ENCODE results near the gene AFAP1. TPM values are rescaled to one million over a fixed set of nuclear protein-coding genes. Genes with fewer than 3 reads are reported as not detected.

The AFAP1 gene
- total RNA-seq, 2 experiments from 2014 or later = not detected

GRCh38 chr4:7857993-7858392, 81.7 kb downstream of the AFAP1 start:
- H3K27ac ChIP-seq (ENCODE audit: low read depth, low read length, poor library complexity, severe bottlenecking) = no peak overlapping the region
- TF ChIP-seq EZH2phosphoT487 (IDR thresholded peaks at IDR 0.05; ENCODE audit: borderline replicate concordance, low read depth, low read length) = no peak
- TF ChIP-seq CTCF (conservative IDR thresholded peaks at IDR 0.05; ENCODE audit: low read length) = no peak
- no peak overlapping the region for H2AFZ ChIP-seq (ENCODE audit: low read length)
- no peak overlapping the region for H3K4me3 ChIP-seq (ENCODE audit: low read depth, low read length, poor library complexity, severe bottlenecking)
- no peaks in the 10 kb centered on the region for H3K79me2 ChIP-seq (ENCODE audit: insufficient read depth, low read depth, low read length)
- no peak overlapping the region for H3K4me2 ChIP-seq (ENCODE audit: low read length)
- no peak for DNase-seq (ENCODE audit: low spot score)
- no peaks in the 10 kb centered on the region for H3K9me3 ChIP-seq (ENCODE audit: low read length)
- no TSS peak for BruUV-seq (replicated peaks)
- H3K36me3 ChIP-seq (ENCODE audit: insufficient read depth, low read length) = no peaks in the 10 kb centered on the region
- ChIA-PET CTCF (ENCODE audit: unreplicated experiment) (no interaction called here), POLR2A (no interaction called here)
- H4K20me1 ChIP-seq (ENCODE audit: insufficient read depth, low read length) = no peaks in the 10 kb centered on the region
- H3K4me1 ChIP-seq (ENCODE audit: insufficient read depth, low read length, poor library complexity, severe bottlenecking) = no peaks in the 10 kb centered on the region
- intact Hi-C loops (cut with micrococcal nuclease; ENCODE audit: unreplicated experiment) = no loop called here
- H3K9me2 ChIP-seq (ENCODE audit: insufficient read depth, low read length) = no peaks in the 10 kb centered on the region

DNA sequence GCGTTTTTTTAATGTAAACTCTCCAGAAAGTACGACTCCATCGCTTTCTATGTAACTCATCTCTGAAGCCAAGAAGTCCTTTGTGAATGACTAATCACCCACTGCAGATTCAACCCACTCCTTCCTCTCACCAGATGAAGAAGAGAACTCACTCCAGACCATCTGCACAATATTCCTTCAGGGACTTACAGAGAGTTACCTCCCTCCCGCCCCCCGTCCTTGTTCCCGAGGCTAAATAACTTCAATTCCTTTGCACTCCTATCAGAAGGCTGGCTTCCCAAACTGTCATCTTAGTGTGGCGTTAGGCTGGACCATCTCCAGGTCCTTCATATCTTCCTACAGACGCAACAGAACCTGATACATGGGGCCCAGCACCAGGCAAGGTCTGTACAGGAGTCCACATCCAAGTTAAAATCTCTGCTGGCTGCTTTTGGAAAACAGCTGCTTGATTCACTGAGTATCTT, 82.4 kb downstream of the AFAP1 start:
- Histone ChIP-seq H3K36me3 (ENCODE audit: insufficient read depth, low read length) (no peaks in the 10 kb centered on the region), H3K27ac (ENCODE audit: low read depth, low read length, poor library complexity, severe bottlenecking) (no peak overlapping the region), H2AFZ (ENCODE audit: low read length) (no peak overlapping the region), H3K9me3 (ENCODE audit: low read length) (no peaks in the 10 kb centered on the region), H4K20me1 (ENCODE audit: insufficient read depth, low read length) (no peaks in the 10 kb centered on the region), H3K4me2 (ENCODE audit: low read length) (no peak overlapping the region), H3K79me2 (ENCODE audit: insufficient read depth, low read depth, low read length) (no peaks in the 10 kb centered on the region), H3K9me2 (ENCODE audit: insufficient read depth, low read length) (no peaks in the 10 kb centered on the region), H3K4me3 (ENCODE audit: low read depth, low read length, poor library complexity, severe bottlenecking) (no peak overlapping the region), H3K4me1 (ENCODE audit: insufficient read depth, low read length, poor library complexity, severe bottlenecking) (no peaks in the 10 kb centered on the region)
- POLR2A ChIA-PET = interaction anchor here (0.6 kb wide), 1 partner anchor 14 kb away, joined by 3 read pairs; no protein-coding TSS in a partner anchor
- TF ChIP-seq EZH2phosphoT487 (IDR thresholded peaks at IDR 0.05; ENCODE audit: borderline replicate concordance, low read depth, low read length) (no peak), CTCF (conservative IDR thresholded peaks at IDR 0.05; ENCODE audit: low read length) (no peak)
- CTCF ChIA-PET (ENCODE audit: unreplicated experiment) = no interaction called here
- BruUV-seq (replicated peaks) = no TSS peak
- no peak for DNase-seq (ENCODE audit: low spot score)
- intact Hi-C loops (cut with micrococcal nuclease; ENCODE audit: unreplicated experiment) = no loop called here

DNA sequence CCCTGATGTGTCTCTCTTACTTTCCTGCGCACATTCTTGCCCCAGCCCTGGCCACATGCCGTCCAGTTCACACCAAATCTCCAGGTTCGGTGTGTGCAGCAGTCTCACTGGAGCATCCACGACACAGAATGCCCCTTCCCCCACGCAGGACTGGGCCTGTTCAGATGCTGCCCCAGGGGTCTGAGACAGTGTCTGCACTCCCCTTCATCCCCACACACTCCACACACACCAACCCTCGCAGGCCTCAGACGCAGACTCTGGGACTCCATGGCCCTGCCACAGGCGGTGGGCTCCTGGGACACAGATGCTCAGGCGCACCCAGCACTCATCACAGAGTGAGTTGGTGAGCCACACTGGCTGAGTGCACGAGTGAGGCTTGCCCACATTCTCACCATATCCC, 83.9 kb downstream of the AFAP1 start:
- Histone ChIP-seq H3K4me3 (ENCODE audit: low read depth, low read length, poor library complexity, severe bottlenecking) (no peak overlapping the region), H3K4me1 (ENCODE audit: insufficient read depth, low read length, poor library complexity, severe bottlenecking) (no peaks in the 10 kb centered on the region)

More for the DNA sequence above, 83.9 kb downstream of the AFAP1 start:
- TF ChIP-seq EZH2phosphoT487 (IDR thresholded peaks at IDR 0.05; ENCODE audit: borderline replicate concordance, low read depth, low read length) (no peak), CTCF (conservative IDR thresholded peaks at IDR 0.05; ENCODE audit: low read length) (no peak)
- no peak overlapping the region for H3K4me2 ChIP-seq (ENCODE audit: low read length)
- H3K79me2 ChIP-seq (ENCODE audit: insufficient read depth, low read depth, low read length) = no peaks in the 10 kb centered on the region
- ChIA-PET CTCF (ENCODE audit: unreplicated experiment) (no interaction called here), POLR2A (no interaction called here)
- no TSS peak for BruUV-seq (replicated peaks)
- H4K20me1 ChIP-seq (ENCODE audit: insufficient read depth, low read length) = no peaks in the 10 kb centered on the region
- intact Hi-C loops (cut with micrococcal nuclease; ENCODE audit: unreplicated experiment) = no loop called here
- no peaks in the 10 kb centered on the region for H3K36me3 ChIP-seq (ENCODE audit: insufficient read depth, low read length)
- H3K9me3 ChIP-seq (ENCODE audit: low read length) = no peaks in the 10 kb centered on the region
- no peak overlapping the region for H2AFZ ChIP-seq (ENCODE audit: low read length)
- H3K9me2 ChIP-seq (ENCODE audit: insufficient read depth, low read length) = no peaks in the 10 kb centered on the region
- H3K27ac ChIP-seq (ENCODE audit: low read depth, low read length, poor library complexity, severe bottlenecking) = no peak overlapping the region
- DNase-seq (ENCODE audit: low spot score) = no peak
